NCI-H2227 treated with DMSO at 0.1 percent for 48 hours (cell line): ENCODE results near the gene NFKB2.

Experiments
- DNase-seq: peaks from one replicate; lab custom pipeline; 2025; lab: John Stamatoyannopoulos, UW

Gene NFKB2

DNA sequence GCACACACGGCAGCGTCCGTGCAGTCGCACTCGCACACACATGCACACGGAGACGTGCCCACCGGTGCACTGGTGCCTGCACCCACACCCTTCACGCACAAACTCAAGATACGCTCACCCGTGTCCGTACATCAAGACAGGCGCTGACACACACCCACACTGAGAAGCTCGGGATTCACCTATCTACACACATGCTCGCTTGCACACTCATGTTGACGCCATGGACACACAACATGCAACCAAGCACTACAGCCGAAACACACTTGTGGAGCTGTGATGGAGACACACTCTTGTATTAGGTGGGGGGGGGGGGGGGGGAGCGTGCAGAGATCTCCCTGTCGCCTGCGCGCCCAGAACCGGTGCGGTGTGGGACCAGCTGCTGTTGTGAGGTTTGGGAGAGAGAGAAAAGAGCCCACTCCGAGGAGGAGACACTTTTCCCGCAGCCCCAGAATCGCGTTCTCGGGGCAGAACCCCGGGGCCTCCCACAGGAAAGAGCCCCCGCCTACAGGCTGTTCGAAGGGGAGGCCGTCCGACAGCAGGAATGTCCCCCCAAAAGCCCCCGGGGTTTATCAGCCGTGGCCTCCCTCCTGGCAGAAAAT, 605 bp upstream of the NFKB2 start:
- DNase-seq, result no peak

DNA sequence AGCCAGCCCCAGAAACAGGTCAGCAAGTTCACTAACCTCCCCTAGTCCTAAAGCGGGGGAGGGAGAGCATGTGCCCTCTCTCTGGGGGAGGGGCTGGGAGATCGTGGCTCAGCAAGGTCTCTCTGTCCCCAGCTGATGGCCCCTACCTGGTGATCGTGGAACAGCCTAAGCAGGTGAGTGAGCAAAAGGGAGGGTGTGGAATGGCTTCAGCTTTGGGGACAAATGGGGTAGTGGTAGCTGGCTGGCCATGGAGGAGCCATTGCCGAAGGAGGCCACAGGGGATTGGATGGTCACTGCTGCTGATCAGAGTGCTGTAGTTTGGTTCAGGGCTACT, 779 bp downstream of the NFKB2 start:
- DNase-seq, result no peak

DNA sequence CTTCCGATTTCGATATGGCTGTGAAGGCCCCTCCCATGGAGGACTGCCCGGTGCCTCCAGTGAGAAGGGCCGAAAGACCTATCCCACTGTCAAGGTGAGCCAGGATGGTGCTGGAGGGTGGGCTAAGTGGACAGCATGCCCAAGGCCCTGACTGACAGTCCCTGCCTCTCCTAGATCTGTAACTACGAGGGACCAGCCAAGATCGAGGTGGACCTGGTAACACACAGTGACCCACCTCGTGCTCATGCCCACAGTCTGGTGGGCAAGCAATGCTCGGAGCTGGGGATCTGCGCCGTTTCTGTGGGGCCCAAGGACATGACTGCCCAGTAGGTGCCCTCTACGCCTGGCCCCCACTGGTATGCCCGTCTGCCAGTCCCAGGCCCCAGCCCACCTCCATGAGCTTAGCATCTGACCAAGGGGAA, 1.2 kb downstream of the NFKB2 start:
- DNase-seq, result no peak

DNA sequence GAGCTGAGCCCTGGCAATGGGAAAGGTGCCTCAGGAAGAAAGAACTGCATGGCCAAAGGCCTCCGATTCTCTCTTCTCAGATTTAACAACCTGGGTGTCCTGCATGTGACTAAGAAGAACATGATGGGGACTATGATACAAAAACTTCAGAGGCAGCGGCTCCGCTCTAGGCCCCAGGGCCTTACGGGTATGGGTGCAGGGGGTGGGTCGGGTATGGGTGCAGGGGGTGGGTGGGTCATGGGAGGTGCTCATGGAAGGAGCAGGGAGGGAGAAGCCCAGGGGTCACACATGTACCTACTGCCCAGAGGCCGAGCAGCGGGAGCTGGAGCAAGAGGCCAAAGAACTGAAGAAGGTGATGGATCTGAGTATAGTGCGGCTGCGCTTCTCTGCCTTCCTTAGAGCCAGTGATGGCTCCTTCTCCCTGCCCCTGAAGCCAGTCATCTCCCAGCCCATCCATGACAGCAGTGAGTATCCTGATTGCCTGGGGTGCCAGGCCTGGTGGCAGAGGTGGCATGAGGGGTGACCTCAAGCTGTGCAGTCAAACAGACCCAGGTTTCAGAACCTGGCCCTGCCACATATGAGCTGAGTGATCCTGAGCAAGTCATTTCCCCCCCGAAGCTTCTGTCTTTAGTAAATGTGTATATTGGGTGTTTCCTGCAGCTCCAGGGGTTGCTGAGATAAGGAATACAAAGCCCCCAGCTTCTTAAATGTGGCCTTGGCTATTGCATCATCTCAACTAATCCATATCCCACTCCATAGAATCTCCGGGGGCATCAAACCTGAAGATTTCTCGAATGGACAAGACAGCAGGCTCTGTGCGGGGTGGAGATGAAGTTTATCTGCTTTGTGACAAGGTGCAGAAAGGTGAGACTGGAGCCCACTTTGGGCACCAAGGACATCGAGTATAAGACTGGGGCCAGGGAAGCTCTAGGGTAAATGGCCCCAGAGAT, 2.0 kb downstream of the NFKB2 start:
- DNase-seq, result no peak

DNA sequence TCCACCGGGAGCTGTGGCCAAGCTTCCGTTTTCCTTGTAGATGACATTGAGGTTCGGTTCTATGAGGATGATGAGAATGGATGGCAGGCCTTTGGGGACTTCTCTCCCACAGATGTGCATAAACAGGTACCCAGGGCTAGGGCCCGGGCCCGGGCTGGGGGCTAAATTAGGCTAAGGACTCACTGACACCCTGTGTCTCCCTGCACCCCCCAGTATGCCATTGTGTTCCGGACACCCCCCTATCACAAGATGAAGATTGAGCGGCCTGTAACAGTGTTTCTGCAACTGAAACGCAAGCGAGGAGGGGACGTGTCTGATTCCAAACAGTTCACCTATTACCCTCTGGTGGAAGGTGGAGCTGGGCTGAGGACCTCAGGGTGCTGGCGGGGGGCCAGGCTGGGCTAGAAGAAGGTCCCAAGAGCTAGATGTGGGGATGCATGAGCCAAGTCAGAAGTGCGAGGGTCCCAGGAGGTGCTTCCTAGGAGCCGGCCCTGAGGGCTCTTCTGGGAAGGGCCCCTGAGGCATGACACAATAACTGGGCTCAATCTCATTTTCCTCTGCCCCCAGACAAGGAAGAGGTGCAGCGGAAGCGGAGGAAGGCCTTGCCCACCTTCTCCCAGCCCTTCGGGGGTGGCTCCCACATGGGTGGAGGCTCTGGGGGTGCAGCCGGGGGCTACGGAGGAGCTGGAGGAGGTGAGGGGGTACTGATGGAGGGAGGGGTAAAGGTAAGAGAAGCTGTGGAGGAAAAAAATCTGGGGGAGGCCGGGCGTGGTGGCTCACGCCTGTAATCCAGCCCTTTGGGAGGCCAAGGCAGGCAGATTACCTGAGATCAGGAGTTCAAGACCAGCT, 2.9 kb downstream of the NFKB2 start:
- no peak for DNase-seq

DNA sequence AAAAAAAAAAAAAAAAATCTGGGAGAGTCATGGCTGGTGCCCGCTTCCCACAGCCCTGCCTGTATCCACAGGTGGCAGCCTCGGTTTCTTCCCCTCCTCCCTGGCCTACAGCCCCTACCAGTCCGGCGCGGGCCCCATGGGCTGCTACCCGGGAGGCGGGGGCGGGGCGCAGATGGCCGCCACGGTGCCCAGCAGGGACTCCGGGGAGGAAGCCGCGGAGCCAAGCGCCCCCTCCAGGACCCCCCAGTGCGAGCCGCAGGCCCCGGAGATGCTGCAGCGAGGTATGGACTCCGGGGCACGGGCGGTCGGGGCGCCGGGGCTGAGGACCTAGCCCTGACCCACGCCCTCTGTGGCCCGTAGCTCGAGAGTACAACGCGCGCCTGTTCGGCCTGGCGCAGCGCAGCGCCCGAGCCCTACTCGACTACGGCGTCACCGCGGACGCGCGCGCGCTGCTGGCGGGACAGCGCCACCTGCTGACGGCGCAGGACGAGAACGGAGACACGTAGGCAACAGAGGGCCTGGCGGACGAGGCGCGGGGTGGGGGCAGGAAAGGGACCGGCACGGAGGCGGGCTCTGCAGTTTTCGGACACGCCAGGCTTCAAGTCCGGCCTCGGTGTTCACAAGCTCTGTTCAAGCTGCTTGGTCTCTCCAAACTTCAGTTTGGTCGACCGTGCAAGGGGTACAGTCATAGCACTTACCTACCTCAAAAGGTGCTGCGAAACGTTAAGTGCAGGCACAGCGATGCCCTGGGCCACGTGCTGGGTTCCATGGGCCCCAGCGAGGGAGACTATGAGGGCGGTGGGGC, 3.9 kb downstream of the NFKB2 start:
- peak; percentile 77 for DNase-seq

DNA sequence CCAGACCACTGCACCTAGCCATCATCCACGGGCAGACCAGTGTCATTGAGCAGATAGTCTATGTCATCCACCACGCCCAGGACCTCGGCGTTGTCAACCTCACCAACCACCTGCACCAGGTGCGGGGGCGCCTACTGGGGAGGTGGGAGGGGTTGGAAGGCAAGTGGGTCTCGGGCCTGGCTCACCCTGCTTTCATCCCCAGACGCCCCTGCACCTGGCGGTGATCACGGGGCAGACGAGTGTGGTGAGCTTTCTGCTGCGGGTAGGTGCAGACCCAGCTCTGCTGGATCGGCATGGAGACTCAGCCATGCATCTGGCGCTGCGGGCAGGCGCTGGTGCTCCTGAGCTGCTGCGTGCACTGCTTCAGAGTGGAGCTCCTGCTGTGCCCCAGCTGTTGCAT, 4.6 kb downstream of the NFKB2 start:
- DNase-seq, result no peak

DNA sequence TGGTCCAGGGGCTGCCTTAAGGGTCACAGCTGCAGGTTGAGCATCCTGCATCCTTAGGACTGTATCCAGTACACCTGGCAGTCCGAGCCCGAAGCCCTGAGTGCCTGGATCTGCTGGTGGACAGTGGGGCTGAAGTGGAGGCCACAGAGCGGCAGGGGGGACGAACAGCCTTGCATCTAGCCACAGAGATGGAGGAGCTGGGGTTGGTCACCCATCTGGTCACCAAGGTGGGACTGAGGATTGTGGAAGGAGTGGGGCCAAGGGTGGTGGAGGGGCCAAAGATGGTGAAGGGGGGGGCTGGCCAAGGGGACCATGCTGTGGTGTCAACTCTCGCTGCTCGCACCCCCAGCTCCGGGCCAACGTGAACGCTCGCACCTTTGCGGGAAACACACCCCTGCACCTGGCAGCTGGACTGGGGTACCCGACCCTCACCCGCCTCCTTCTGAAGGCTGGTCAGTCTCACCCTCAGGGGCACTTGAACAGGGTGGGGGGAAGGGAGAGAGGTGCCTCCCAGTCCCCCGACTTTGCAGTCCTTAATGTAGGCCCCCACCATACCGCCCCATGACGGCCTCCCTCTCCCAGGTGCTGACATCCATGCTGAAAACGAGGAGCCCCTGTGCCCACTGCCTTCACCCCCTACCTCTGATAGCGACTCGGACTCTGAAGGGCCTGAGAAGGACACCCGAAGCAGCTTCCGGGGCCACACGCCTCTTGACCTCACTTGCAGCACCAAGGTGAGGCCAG, 5.3 kb downstream of the NFKB2 start:
- DNase-seq, result no peak

DNA sequence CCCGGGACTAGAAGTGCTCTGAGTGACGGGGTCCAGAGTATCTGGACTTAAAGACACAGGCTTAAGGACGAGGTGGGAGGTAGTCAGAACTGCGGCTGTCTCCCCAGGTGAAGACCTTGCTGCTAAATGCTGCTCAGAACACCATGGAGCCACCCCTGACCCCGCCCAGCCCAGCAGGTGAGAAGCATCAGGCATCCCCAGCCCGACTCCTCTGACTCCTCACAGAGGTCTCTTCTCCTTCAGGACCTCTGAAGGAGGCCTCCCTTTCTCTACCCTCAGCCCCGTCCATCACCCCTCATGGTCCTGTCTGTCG, 5.8 kb downstream of the NFKB2 start:
- DNase-seq, result no peak

DNA sequence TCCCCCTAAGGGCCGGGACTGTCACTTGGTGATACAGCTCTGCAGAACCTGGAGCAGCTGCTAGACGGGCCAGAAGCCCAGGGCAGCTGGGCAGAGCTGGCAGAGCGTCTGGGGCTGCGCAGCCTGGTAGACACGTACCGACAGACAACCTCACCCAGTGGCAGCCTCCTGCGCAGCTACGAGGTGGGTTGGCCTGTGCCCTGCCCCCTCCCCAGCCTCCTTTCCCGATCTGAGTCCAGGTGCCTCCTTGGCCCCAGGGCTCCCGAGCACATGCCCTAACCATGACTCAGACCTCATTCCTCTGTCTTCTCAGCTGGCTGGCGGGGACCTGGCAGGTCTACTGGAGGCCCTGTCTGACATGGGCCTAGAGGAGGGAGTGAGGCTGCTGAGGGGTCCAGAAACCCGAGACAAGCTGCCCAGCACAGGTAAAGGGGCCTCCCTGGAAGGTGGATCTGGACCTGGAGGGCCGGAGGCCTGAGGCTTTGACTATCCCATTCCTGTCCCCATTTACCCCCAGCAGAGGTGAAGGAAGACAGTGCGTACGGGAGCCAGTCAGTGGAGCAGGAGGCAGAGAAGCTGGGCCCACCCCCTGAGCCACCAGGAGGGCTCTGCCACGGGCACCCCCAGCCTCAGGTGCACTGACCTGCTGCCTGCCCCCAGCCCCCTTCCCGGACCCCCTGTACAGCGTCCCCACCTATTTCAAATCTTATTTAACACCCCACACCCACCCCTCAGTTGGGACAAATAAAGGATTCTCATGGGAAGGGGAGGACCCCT, 6.4 kb downstream of the NFKB2 start:
- DNase-seq, result no peak

DNA sequence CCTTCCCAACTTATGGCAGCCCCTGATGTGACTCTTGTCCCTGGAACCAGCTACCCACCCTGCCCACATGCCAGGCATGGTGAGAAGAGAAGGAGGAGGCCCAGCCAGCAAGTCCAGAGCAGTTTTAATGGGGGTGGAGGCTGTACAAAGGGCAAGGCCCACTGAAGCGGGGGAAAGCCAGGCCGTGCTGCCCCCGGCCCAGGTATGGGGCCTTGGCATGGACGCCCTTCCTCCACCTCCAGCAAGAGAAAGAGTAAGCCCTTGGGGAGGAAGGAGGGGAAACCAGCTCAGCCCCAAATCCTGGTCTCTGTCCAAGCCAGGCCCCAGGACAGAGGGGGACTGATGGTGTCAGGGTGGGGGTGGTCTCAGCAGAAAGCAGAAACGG, 7.0 kb downstream of the NFKB2 start:
- DNase-seq, result no peak

DNA sequence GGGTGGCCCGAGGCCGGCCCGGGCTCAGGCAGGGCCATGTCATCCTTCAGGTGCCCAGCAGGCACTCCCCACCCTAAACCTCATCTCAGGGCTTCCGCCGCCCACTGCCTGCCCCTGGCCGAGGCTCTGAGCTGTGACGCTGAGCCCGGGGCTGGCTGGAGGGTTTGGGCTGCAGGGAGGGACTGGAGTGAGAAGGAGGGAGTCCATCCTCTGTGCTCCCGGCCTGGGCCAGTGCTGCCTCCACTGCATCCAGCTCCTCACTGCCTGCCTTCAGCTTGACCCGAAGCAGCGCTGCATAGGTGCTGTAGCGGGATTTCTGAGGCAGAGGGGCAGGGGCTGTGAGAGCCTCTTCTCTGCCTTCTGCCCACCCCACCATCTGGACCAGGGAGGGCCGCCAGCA, 7.6 kb downstream of the NFKB2 start:
- DNase-seq, result no peak

DNA sequence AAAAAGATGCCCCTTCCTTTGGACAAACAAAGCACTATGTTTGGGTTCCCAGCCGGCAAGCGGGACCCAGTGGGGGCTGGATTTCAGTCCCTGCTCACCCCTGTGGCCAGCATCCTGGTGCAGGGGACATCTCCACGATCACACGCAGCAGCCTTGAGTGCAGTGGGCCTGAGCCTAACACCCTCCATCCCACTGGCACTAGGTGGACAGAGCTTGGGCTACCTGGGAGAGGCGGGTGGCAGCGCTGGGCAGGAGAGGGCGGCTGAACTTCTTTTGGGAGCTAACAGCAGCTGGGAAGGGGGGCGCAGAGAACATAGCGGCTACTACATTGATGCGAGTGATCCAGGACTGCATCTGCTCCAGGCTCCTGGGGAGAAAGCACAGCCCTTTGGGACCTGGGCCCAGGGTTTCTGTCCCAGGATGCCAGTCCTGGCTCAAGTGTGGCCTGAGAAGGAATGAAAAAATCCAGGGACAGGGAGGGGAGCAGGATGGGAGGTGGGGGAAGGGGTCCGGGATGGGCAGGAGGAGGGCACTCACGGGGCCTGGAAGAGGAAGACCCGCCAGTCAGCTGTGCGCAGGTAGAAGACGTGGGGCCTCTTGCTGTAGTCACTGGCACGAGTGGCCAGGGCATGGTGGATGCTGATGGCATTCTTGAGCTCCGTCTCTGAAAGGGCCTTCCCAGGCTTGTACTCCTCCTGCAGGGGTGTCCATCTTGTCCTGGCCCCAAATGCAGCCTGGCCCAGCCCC, 9.0 kb downstream of the NFKB2 start:
- no peak for DNase-seq

DNA sequence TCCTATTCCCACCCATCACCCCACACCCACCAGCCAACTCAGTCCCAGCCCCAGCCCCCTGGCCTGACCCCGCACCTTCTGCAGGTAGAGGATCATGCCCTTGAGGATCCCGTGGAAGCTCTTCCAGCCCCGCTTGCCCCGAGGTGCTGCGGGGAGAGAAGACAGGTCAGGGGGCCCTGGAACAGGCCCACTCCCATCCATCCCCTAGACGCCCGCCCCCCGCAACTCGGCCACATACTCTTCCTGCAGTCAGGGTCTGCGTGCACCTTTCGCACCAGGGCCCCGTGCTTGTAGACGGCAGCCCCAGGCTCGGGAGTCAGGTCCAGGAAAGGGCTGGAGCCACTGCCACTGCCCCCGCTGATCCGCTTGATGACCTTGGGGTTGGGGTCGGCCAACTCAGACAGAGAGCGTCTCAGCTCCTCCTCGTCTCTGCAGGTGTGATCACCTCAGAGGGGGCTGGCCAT, 9.6 kb downstream of the NFKB2 start:
- no peak for DNase-seq

DNA sequence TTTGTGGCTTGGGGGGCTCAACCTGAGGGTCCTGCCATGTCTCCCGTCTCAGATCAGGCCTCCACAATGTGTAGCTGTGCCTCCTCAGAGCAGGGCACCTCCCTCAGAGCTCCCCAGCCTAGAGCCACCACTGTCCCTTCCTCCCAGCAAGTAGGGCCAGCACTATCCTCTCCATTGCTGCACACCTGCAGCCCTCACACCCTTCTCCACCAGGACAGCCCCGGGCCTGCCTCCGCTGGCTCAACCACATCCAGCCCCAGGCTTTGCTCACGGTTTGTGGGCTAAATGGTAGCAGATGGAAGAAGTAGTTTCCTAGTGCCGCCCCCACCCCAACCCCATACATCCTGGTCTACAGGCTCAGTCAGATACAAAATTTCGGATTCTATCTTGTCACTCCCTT, 10.1 kb downstream of the NFKB2 start:
- no peak for DNase-seq

DNA sequence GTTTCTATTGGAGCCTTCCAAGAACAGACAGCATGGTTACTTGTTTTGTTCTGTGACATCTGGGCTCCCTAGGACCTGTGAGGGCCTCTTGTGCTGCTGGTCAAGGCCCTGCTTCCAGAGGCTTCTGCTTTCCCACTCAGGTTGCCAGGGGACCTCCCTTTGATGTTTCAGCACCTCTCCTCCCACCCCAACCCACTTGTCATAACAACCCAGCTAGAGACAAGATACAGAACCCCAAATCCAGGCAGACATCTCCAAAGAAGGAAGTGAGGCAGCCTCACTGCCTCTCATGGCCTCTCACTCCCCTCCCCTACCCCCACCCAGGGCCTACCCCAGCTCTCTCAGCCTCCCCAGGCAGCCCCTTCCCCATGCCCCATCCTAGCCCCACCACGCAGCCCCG, 11.3 kb downstream of the NFKB2 start:
- no peak for DNase-seq

DNA sequence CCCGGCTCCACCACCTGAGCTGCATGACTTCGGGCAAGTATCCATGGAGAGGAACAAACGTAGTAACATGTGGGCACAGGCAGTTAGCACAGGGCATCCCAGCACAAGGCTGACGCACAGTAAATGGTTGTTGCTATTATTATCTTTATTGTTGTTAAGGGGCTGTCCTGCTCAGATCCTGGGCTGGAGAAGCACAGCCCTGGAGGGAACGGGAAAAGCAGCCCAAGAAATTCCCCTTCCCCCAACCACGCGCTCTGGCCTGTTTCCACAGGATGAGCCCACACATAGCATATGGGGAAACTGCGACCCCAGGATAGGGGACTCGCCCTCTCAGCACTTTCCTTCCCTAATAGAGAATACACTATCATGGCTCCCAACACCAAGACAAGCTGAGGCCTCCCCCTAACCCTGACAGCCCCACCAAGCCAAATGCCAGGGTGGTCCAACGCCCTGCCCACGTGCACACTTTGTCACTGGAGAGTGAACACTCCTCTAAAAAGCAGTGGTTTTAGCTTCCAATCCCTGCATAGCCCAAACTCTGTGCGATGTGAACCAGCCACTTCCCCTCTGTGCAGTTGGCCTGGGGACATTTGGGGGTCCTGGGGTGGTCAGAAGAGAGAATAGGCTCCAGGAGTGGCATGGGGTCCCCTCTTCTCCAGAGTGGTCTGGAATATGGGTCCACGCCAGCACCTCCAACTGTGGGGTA, 12.1 kb downstream of the NFKB2 start:
- DNase-seq, result no peak

DNA sequence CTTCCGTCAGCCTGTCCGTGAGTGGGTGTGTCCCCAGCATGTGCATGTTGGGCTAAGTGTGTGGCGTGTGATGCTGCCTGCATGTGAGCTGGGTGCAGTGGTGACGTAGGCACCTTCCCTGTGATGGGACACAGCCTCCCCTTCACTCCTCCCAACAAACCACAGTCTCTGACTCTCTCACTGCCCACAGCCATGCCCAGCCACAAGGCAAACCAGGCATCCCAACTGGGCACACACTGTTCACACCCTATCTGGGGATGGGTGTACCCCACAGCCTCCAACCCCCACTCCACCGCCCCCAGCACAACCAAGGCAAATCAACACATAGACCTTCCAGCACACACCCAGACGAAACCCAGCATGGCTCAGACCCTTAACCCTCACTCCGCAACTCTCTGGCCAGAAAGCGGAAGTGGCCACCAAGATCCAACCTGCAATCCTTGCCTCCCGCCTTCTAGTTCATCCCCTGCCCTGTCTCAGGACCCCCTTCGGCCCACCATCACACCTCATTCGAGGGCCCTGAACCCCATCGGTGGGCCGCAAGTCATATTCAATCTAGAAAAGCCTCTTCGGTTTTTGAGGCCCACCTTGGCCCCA, 12.7 kb downstream of the NFKB2 start:
- DNase-seq, result no peak
